SK-N-SH treated with all-trans-retinoic acid at 6 μM for 48 hours (cell line): ENCODE data around the gene PRKCZ.
"Not testable (repeated sequence)": the region's sequence is repeated elsewhere in the genome, so short reads cannot be mapped to it uniquely, and the experiment has no call there.

Source experiments
- ATAC-seq: fragments of 200-7000 bp; cut with Tn5 transposase; 3 replicates; pipeline ENCODE4 v1.9.1; 2020; ENCODE audit warnings: mild to moderate bottlenecking, moderate library complexity
- ARNTL ChIP-seq: fragments of 450-650 bp; formaldehyde crosslinking; IDR thresholded peaks from 2 replicates; pipeline ENCODE4 v1.5.0; 2020; ENCODE audit warnings: low read depth, mild to moderate bottlenecking, moderate library complexity, borderline replicate concordance
- BACH2 ChIP-seq: fragments of 250-450 bp; sonication (Bioruptor Pico); IDR thresholded peaks from 2 replicates; pipeline ENCODE4 v1.9.0; 2021; ENCODE audit warnings: mild to moderate bottlenecking, borderline replicate concordance
- CREB5 ChIP-seq: fragments of 250-450 bp; sonication (Bioruptor Pico); IDR thresholded peaks from 2 replicates; pipeline ENCODE4 v1.5.1; 2020; ENCODE audit warnings: low read depth, mild to moderate bottlenecking, moderate library complexity
- CSDC2 ChIP-seq: fragments of 250-450 bp; sonication (Bioruptor Pico); IDR thresholded peaks from 2 replicates; pipeline ENCODE4 v1.5.0; 2020; ENCODE audit warnings: mild to moderate bottlenecking, moderate library complexity
- CSRNP3 ChIP-seq: fragments of 250-450 bp; sonication (Bioruptor Pico); IDR thresholded peaks from 2 replicates; pipeline ENCODE4 v1.5.1; 2021; ENCODE audit warnings: mild to moderate bottlenecking, moderate library complexity
- ISL1 ChIP-seq: fragments of 250-450 bp; sonication (Bioruptor Pico); IDR thresholded peaks from 2 replicates; pipeline ENCODE4 v2.1.2; 2022; ENCODE audit warnings: mild to moderate bottlenecking, moderate library complexity
- OSR1 ChIP-seq: fragments of 250-450 bp; sonication (Bioruptor Pico); IDR thresholded peaks from 2 replicates; pipeline ENCODE4 v1.8.0; 2022; ENCODE audit warnings: moderate library complexity, mild to moderate bottlenecking, inconsistent platforms
- PATZ1 ChIP-seq: fragments of 250-450 bp; sonication (Bioruptor Pico); IDR thresholded peaks from 2 replicates; pipeline ENCODE4 v1.8.0; 2020; ENCODE audit warnings: mild to moderate bottlenecking, moderate library complexity, borderline replicate concordance
- POU6F1 ChIP-seq: fragments of 250-450 bp; sonication (Bioruptor Pico); IDR thresholded peaks from 2 replicates; pipeline ENCODE4 v1.8.0; 2021; ENCODE audit warnings: low read depth, mild to moderate bottlenecking, moderate library complexity, borderline replicate concordance
- PPARA ChIP-seq: fragments of 250-450 bp; sonication (Bioruptor Pico); IDR thresholded peaks from 2 replicates; pipeline ENCODE4 v1.5.0; 2020; ENCODE audit warnings: mild to moderate bottlenecking, borderline replicate concordance
- RARB ChIP-seq: fragments of 250-450 bp; sonication (Bioruptor Pico); IDR thresholded peaks from 2 replicates; pipeline ENCODE4 v1.8.0; 2021; ENCODE audit warnings: mild to moderate bottlenecking, moderate library complexity
- SNAI2 ChIP-seq: fragments of 250-450 bp; sonication (Bioruptor Pico); IDR thresholded peaks from 2 replicates; pipeline ENCODE4 v1.5.0; 2020; ENCODE audit warnings: mild to moderate bottlenecking, moderate library complexity
- TOX ChIP-seq: fragments of 250-450 bp; sonication (Bioruptor Pico); IDR thresholded peaks from 2 replicates; pipeline ENCODE4 v1.8.0; 2021; ENCODE audit warnings: mild to moderate bottlenecking, moderate library complexity, borderline replicate concordance
- ZFP3 ChIP-seq: fragments of 250-450 bp; sonication (Bioruptor Pico); IDR thresholded peaks from 2 replicates; pipeline ENCODE4 v1.5.0; 2020; ENCODE audit warnings: mild to moderate bottlenecking, moderate library complexity
- ZFP30 ChIP-seq: fragments of 450-650 bp; formaldehyde crosslinking; IDR thresholded peaks from 2 replicates; pipeline ENCODE4 v1.5.0; 2022; ENCODE audit warnings: mild to moderate bottlenecking, moderate library complexity
- ZNF565 ChIP-seq: fragments of 450-650 bp; formaldehyde crosslinking; conservative IDR thresholded peaks from 2 replicates; pipeline ENCODE4 v1.5.0; 2020; ENCODE audit warnings: low read depth, mild to moderate bottlenecking, moderate library complexity
- ZNF70 ChIP-seq: fragments of 450-650 bp; formaldehyde crosslinking; IDR thresholded peaks from 2 replicates; pipeline ENCODE4 v1.5.0; 2020; ENCODE audit warnings: mild to moderate bottlenecking, moderate library complexity
- ZNF8 ChIP-seq: fragments of 450-650 bp; formaldehyde crosslinking; IDR thresholded peaks from 2 replicates; pipeline ENCODE4 v1.5.0; 2020; ENCODE audit warnings: mild to moderate bottlenecking, moderate library complexity

PRKCZ gene

GRCh38 chr1:2146836-2147517 lies 96.8 kb downstream of the PRKCZ start:
- ATAC-seq = no peak
- TF ChIP-seq RARB = no peak
- TF ChIP-seq ZNF8 (CRISPR knock-in tag) = no peak
- TF ChIP-seq OSR1 (CRISPR knock-in tag) = no peak
- TF ChIP-seq ARNTL (CRISPR knock-in tag) = no peak
- TF ChIP-seq ISL1 = no peak
- no peak for TF ChIP-seq SNAI2 (CRISPR knock-in tag)
- no peak for TF ChIP-seq ZNF70 (CRISPR knock-in tag)
- no peak for TF ChIP-seq POU6F1 (CRISPR knock-in tag)
- TF ChIP-seq CSDC2 (CRISPR knock-in tag) = no peak
- no peak for TF ChIP-seq BACH2 (CRISPR knock-in tag)
- TF ChIP-seq PATZ1 (CRISPR knock-in tag) = no peak
- no peak for TF ChIP-seq PPARA (CRISPR knock-in tag)
- no peak for TF ChIP-seq ZNF565 (CRISPR knock-in tag)
- no peak for TF ChIP-seq CSRNP3 (CRISPR knock-in tag)
- TF ChIP-seq TOX (CRISPR knock-in tag) = no peak
- no peak for TF ChIP-seq ZFP3
- TF ChIP-seq ZFP30 = no peak
- TF ChIP-seq CREB5 (CRISPR knock-in tag) = no peak

GRCh38 chr1:2147869-2148268 lies 97.7 kb downstream of the PRKCZ start:
- ATAC-seq = not testable (repeated sequence)

GRCh38 chr1:2148691-2149090 lies 98.5 kb downstream of the PRKCZ start:
- no peak for ATAC-seq
- TF ChIP-seq CSDC2 (CRISPR knock-in tag) (no peak), ARNTL (CRISPR knock-in tag) (no peak), PATZ1 (CRISPR knock-in tag) (no peak), PPARA (CRISPR knock-in tag) (no peak), OSR1 (CRISPR knock-in tag) (no peak), CSRNP3 (CRISPR knock-in tag) (no peak), POU6F1 (CRISPR knock-in tag) (no peak), ZNF70 (CRISPR knock-in tag) (no peak)
